Measurements from ENCODE around the gene LGALS3BP. TPM values are rescaled to one million over a fixed set of nuclear protein-coding genes. Genes with fewer than 3 reads are reported as not detected.

Gene LGALS3BP
- total RNA-seq, 1 experiment from 2014 or later, result 747 TPM

- BruUV-seq (replicated peaks), result TSS peak; percentile 73
- intact Hi-C loops (cut with micrococcal nuclease; ENCODE audit: unreplicated experiment), result no loop called here
Observed at GRCh38 chr17:78933025-78933958, 46.4 kb downstream of the LGALS3BP start.

GRCh38 chr17:78929908-78930775 lies 49.6 kb downstream of the LGALS3BP start:
- H3K4me1 Mint-ChIP-seq (ENCODE audit: low read depth, unreplicated experiment), result peaks cover 34% of the 10 kb centered on the region

More at GRCh38 chr17:78933025-78933958, 46.4 kb downstream of the LGALS3BP start:
- peak overlapping the region; percentile 5 for H3K4me3 Mint-ChIP-seq (ENCODE audit: low read depth, unreplicated experiment)
- peaks cover 5% of the 10 kb centered on the region for H3K27me3 Mint-ChIP-seq (ENCODE audit: unreplicated experiment)
- TF ChIP-seq, protein P1, sequence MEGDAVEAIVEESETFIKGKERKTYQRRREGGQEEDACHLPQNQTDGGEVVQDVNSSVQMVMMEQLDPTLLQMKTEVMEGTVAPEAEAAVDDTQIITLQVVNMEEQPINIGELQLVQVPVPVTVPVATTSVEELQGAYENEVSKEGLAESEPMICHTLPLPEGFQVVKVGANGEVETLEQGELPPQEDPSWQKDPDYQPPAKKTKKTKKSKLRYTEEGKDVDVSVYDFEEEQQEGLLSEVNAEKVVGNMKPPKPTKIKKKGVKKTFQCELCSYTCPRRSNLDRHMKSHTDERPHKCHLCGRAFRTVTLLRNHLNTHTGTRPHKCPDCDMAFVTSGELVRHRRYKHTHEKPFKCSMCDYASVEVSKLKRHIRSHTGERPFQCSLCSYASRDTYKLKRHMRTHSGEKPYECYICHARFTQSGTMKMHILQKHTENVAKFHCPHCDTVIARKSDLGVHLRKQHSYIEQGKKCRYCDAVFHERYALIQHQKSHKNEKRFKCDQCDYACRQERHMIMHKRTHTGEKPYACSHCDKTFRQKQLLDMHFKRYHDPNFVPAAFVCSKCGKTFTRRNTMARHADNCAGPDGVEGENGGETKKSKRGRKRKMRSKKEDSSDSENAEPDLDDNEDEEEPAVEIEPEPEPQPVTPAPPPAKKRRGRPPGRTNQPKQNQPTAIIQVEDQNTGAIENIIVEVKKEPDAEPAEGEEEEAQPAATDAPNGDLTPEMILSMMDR (IDR thresholded peaks at IDR 0.05; ENCODE audit: unreplicated experiment), result no peak
- DNase-seq, result peak; percentile 84
- CTCF ChIA-PET, result interaction anchor here (1.3 to 2.0 kb wide), 3 partner anchors 18 to 50 kb away, joined by 3 to 5 read pairs (median 4); no protein-coding TSS in a partner anchor
- peaks cover 15% of the 10 kb centered on the region for H3K36me3 Mint-ChIP-seq (ENCODE audit: insufficient read depth, unreplicated experiment)
- peaks cover 35% of the 10 kb centered on the region for H3K4me1 Mint-ChIP-seq (ENCODE audit: low read depth, unreplicated experiment)
- H3K27ac Mint-ChIP-seq (ENCODE audit: unreplicated experiment), result peak overlapping the region; percentile 94
- H3K9me3 Mint-ChIP-seq (ENCODE audit: low read depth, unreplicated experiment), result no peaks in the 10 kb centered on the region

GRCh38 chr17:78925662-78926555 lies 53.8 kb downstream of the LGALS3BP start:
- H3K27ac Mint-ChIP-seq (ENCODE audit: unreplicated experiment), result no peak overlapping the region
- BruUV-seq (replicated peaks), result no TSS peak
- peaks cover 13% of the 10 kb centered on the region for H3K27me3 Mint-ChIP-seq (ENCODE audit: unreplicated experiment)
- H3K4me3 Mint-ChIP-seq (ENCODE audit: low read depth, unreplicated experiment), result peak overlapping the region; percentile 73
- H3K9me3 Mint-ChIP-seq (ENCODE audit: low read depth, unreplicated experiment), result no peaks in the 10 kb centered on the region
- no peak for DNase-seq
- intact Hi-C loops (cut with micrococcal nuclease; ENCODE audit: unreplicated experiment), result no loop called here
- TF ChIP-seq, protein P1 (IDR thresholded peaks at IDR 0.05; ENCODE audit: unreplicated experiment), result no peak
- CTCF ChIA-PET, result interaction anchor here (0.6 kb wide), 1 partner anchor 630 kb away, joined by 3 read pairs; no protein-coding TSS in a partner anchor
- peaks cover 37% of the 10 kb centered on the region for H3K4me1 Mint-ChIP-seq (ENCODE audit: low read depth, unreplicated experiment)
- peaks cover 41% of the 10 kb centered on the region for H3K36me3 Mint-ChIP-seq (ENCODE audit: insufficient read depth, unreplicated experiment)

More at GRCh38 chr17:78929908-78930775, 49.6 kb downstream of the LGALS3BP start:
- CTCF ChIA-PET, result no interaction called here
- no peaks in the 10 kb centered on the region for H3K9me3 Mint-ChIP-seq (ENCODE audit: low read depth, unreplicated experiment)
- H3K27me3 Mint-ChIP-seq (ENCODE audit: unreplicated experiment), result peaks cover 13% of the 10 kb centered on the region
- TF ChIP-seq, protein P1 (IDR thresholded peaks at IDR 0.05; ENCODE audit: unreplicated experiment), result no peak
- no peak overlapping the region for H3K4me3 Mint-ChIP-seq (ENCODE audit: low read depth, unreplicated experiment)
- no peak for DNase-seq
- no TSS peak for BruUV-seq (replicated peaks)
- no peak overlapping the region for H3K27ac Mint-ChIP-seq (ENCODE audit: unreplicated experiment)
- intact Hi-C loops (cut with micrococcal nuclease; ENCODE audit: unreplicated experiment), result no loop called here
- H3K36me3 Mint-ChIP-seq (ENCODE audit: insufficient read depth, unreplicated experiment), result peaks cover 15% of the 10 kb centered on the region
